Karpas-422 (cell line): ENCODE results near the gene CA12. TPM values are rescaled to one million over a fixed set of nuclear protein-coding genes. Genes with fewer than 3 reads are reported as not detected.

Experiments used
- DNase-seq: peaks from one replicate; pipeline ENCODE4 v3.0.0-alpha.2; 2015
- H2AFZ ChIP-seq: fragments of 200-600 bp; sonication (generic); 2 replicates; pipeline ENCODE4 v1.6.1; 2014; ENCODE audit warnings: antibody characterized with exemption, low read length, mixed read lengths
- H3K27ac ChIP-seq: fragments of 200-600 bp; sonication (generic); 2 replicates; pipeline ENCODE4 v1.5.1; 2014; ENCODE audit warnings: mild to moderate bottlenecking, low read length, moderate library complexity
- H3K27me3 ChIP-seq: fragments of 200-600 bp; sonication (generic); 2 replicates; pipeline ENCODE4 v1.6.1; 2014; ENCODE audit warnings: low read length, mixed read lengths
- H3K36me3 ChIP-seq: fragments of 200-600 bp; sonication (generic); 2 replicates; pipeline ENCODE4 v1.6.1; 2014; ENCODE audit warnings: low read length, mixed read lengths; ENCODE audit not compliant: insufficient read depth
- H3K4me1 ChIP-seq: fragments of 200-600 bp; sonication (generic); 2 replicates; pipeline ENCODE4 v1.6.1; 2014; ENCODE audit warnings: mild to moderate bottlenecking, low read length, mixed read lengths
- H3K4me2 ChIP-seq: fragments of 200-600 bp; sonication (generic); 2 replicates; pipeline ENCODE4 v1.6.1; 2014; ENCODE audit warnings: low read length, low read depth, mild to moderate bottlenecking; ENCODE audit not compliant: poor library complexity, severe bottlenecking
- H3K4me3 ChIP-seq: fragments of 200-600 bp; sonication (generic); 2 replicates; pipeline ENCODE4 v1.5.1; 2014; ENCODE audit warnings: mild to moderate bottlenecking, antibody characterized with exemption, low read length, mixed read lengths
- H3K79me2 ChIP-seq: fragments of 200-600 bp; sonication (generic); 2 replicates; pipeline ENCODE4 v1.6.1; 2014; ENCODE audit warnings: mild to moderate bottlenecking, low read length, mixed read lengths
- H3K9ac ChIP-seq: fragments of 200-600 bp; sonication (generic); 2 replicates; pipeline ENCODE4 v1.6.0; 2014; ENCODE audit warnings: low read length
- H3K9me2 ChIP-seq: fragments of 200-600 bp; sonication (generic), shearing (Covaris generic); replicated peaks from 2 replicates; pipeline ENCODE4 v1.6.0; 2014; ENCODE audit warnings: mild to moderate bottlenecking, low read length, moderate library complexity; ENCODE audit not compliant: insufficient read depth
- H3K9me3 ChIP-seq: fragments of 300-700, 200-600 bp; sonication (generic); 2 replicates; pipeline ENCODE4 v1.6.1; 2014; ENCODE audit warnings: low read length, mixed read lengths
- H4K20me1 ChIP-seq: fragments of 200-600 bp; sonication (generic); 2 replicates; pipeline ENCODE4 v1.6.1; 2014; ENCODE audit warnings: mild to moderate bottlenecking, antibody characterized with exemption, low read length, low read depth; ENCODE audit not compliant: insufficient read depth
- total RNA-seq: library from RNA; depleted of rRNA; stranded (reverse); fragments of >200 nt; shearing (Covaris generic); gene quantifications from 2 replicates; pipeline ENCODE4 v1.2.3, GENCODE V29; 2014; ENCODE audit warnings: low replicate concordance

CA12 gene
- total RNA-seq, 1 experiment from 2014 or later: not detected

- H3K36me3 ChIP-seq: no peaks in the 10 kb centered on the region
- no peak overlapping the region for H3K27ac ChIP-seq
- no peak overlapping the region for H3K4me2 ChIP-seq
- H3K9me3 ChIP-seq: no peaks in the 10 kb centered on the region
- H3K9ac ChIP-seq: no peak overlapping the region
- no peak for DNase-seq
- H3K9me2 ChIP-seq: no peaks in the 10 kb centered on the region
- no peak overlapping the region for H3K4me3 ChIP-seq
- H3K79me2 ChIP-seq: no peaks in the 10 kb centered on the region
- no peak overlapping the region for H2AFZ ChIP-seq
- H3K4me1 ChIP-seq: no peaks in the 10 kb centered on the region
- no peaks in the 10 kb centered on the region for H4K20me1 ChIP-seq
- H3K27me3 ChIP-seq: no peaks in the 10 kb centered on the region
Observed at GRCh38 chr15:63339006-63339766, 42.5 kb downstream of the CA12 start.

DNA sequence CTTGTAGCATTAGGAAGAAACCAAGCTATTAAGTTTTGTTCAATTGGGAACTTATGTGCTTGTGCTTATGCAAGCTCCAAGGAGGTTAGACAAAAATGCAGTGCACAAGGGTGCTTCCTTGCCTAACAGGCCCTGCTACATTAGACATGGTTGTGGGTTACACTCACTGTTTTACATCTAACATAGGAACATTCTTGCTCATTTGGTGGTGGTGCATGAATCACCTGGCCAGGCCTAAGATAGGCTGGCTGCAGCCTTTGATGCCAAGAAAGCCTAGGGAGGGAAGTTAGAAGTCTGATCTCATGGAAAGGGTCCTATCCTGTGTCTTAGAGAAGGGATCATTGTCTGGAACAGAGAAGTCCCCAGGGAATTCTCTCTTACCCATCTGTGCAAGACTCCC is 43.5 kb downstream of the CA12 start:
- Histone ChIP-seq H4K20me1 (no peaks in the 10 kb centered on the region), H3K4me1 (no peaks in the 10 kb centered on the region), H3K36me3 (no peaks in the 10 kb centered on the region), H3K4me3 (no peak overlapping the region), H3K27ac (no peak overlapping the region), H3K27me3 (no peaks in the 10 kb centered on the region), H3K4me2 (no peak overlapping the region), H2AFZ (no peak overlapping the region), H3K9ac (no peak overlapping the region), H3K79me2 (no peaks in the 10 kb centered on the region), H3K9me2 (no peaks in the 10 kb centered on the region), H3K9me3 (no peaks in the 10 kb centered on the region)
- no peak for DNase-seq

GRCh38 chr15:63337046-63337445 is 44.6 kb downstream of the CA12 start:
- DNase-seq: no peak
- no peak overlapping the region for H3K27ac ChIP-seq
- no peaks in the 10 kb centered on the region for H3K9me2 ChIP-seq

GRCh38 chr15:63335543-63336240 is 46.0 kb downstream of the CA12 start:
- no peaks in the 10 kb centered on the region for H3K4me1 ChIP-seq
- no peak overlapping the region for H3K9ac ChIP-seq
- no peaks in the 10 kb centered on the region for H4K20me1 ChIP-seq
- no peaks in the 10 kb centered on the region for H3K36me3 ChIP-seq
- H3K4me3 ChIP-seq: no peak overlapping the region
- H3K27ac ChIP-seq: no peak overlapping the region
- H3K27me3 ChIP-seq: no peaks in the 10 kb centered on the region
- no peak overlapping the region for H2AFZ ChIP-seq
- H3K4me2 ChIP-seq: no peak overlapping the region
- no peaks in the 10 kb centered on the region for H3K9me3 ChIP-seq
- H3K79me2 ChIP-seq: no peaks in the 10 kb centered on the region
- H3K9me2 ChIP-seq: no peaks in the 10 kb centered on the region
- no peak for DNase-seq

More at GRCh38 chr15:63337046-63337445, 44.6 kb downstream of the CA12 start:
- Histone ChIP-seq H3K27me3 (no peaks in the 10 kb centered on the region), H2AFZ (no peak overlapping the region), H3K4me1 (no peaks in the 10 kb centered on the region), H3K9ac (no peak overlapping the region), H3K79me2 (no peaks in the 10 kb centered on the region), H3K9me3 (no peaks in the 10 kb centered on the region), H3K4me2 (no peak overlapping the region), H4K20me1 (no peaks in the 10 kb centered on the region), H3K36me3 (no peaks in the 10 kb centered on the region), H3K4me3 (no peak overlapping the region)

DNA sequence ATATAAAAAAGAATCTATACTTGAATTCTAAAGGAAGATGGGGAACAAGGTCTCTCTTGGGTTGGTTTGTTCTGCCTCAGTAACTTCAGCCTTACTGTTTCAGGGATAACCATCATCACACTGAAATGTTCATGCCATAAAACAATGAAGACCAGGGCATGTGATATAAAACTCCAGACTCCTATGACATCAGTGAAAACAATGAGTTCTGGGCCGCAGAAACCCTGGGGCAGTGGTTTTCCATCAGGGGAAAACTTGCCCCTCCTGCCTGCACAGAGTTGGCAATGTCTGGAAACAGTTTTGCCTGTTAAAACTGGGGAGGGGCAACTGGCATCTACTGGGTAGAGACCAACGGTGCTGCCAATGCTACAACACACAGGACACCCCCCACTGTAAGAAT is 46.8 kb downstream of the CA12 start:
- no peak overlapping the region for H2AFZ ChIP-seq
- H3K9me2 ChIP-seq: no peaks in the 10 kb centered on the region
- H3K9ac ChIP-seq: no peak overlapping the region
- no peaks in the 10 kb centered on the region for H3K36me3 ChIP-seq
- H3K4me3 ChIP-seq: no peak overlapping the region
- no peaks in the 10 kb centered on the region for H3K9me3 ChIP-seq
- no peaks in the 10 kb centered on the region for H3K27me3 ChIP-seq
- no peak overlapping the region for H3K27ac ChIP-seq
- H3K4me2 ChIP-seq: no peak overlapping the region
- no peaks in the 10 kb centered on the region for H3K79me2 ChIP-seq
- H4K20me1 ChIP-seq: no peaks in the 10 kb centered on the region
- no peak for DNase-seq
- H3K4me1 ChIP-seq: no peaks in the 10 kb centered on the region

DNA sequence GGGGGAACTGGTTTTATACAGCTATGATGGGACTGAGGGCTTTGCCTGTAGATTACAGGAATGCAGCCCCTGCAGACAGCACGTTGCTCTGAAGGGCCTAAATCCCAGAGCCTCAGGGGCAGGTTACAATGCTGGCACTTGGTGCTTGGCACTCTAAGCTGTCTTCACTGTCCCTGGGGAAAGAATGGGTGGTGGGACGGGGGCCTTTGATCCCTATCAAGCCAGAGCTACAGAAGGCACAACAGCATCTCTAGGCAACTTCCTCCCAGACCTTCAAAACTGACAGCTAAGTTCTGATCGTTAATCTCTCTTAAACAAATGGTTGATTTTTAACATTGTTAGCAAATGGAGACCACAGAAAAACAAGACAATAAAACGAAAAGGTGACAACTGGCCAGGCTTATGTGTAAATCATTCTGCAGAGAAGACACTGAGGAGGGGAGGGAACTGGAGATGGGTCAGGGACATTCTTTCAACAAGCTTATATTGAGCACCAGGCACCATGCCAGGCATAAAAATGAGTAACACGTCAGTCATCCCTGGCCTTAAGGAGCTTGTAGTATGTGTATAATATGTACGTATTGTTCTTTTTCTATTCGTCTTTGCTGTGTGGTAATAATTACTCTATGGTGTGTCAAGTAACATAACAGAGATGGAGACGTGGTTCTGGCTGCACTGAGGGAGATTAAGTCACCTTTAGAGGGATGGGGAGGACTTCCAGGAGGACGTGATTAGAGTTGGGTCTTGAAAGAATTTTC is 49.1 kb downstream of the CA12 start:
- H3K27me3 ChIP-seq: no peaks in the 10 kb centered on the region
- H3K4me3 ChIP-seq: no peak overlapping the region
- no peak for DNase-seq
- no peak overlapping the region for H3K27ac ChIP-seq
- no peak overlapping the region for H3K9ac ChIP-seq
- H3K79me2 ChIP-seq: no peaks in the 10 kb centered on the region
- H3K4me2 ChIP-seq: no peak overlapping the region
- H3K9me3 ChIP-seq: no peaks in the 10 kb centered on the region
- no peaks in the 10 kb centered on the region for H3K9me2 ChIP-seq
- H2AFZ ChIP-seq: no peak overlapping the region
- H4K20me1 ChIP-seq: no peaks in the 10 kb centered on the region
- H3K36me3 ChIP-seq: no peaks in the 10 kb centered on the region
- no peaks in the 10 kb centered on the region for H3K4me1 ChIP-seq

- Histone ChIP-seq H3K27ac (no peak overlapping the region), H2AFZ (no peak overlapping the region), H3K4me1 (no peaks in the 10 kb centered on the region), H3K79me2 (no peaks in the 10 kb centered on the region), H3K4me3 (no peak overlapping the region), H4K20me1 (no peaks in the 10 kb centered on the region), H3K27me3 (no peaks in the 10 kb centered on the region), H3K36me3 (no peaks in the 10 kb centered on the region), H3K9ac (no peak overlapping the region), H3K4me2 (no peak overlapping the region), H3K9me3 (no peaks in the 10 kb centered on the region), H3K9me2 (no peaks in the 10 kb centered on the region)
- no peak for DNase-seq
Observed at GRCh38 chr15:63331456-63331855, 50.2 kb downstream of the CA12 start.

GRCh38 chr15:63330926-63331325 is 50.7 kb downstream of the CA12 start:
- Histone ChIP-seq H2AFZ (no peak overlapping the region), H3K79me2 (no peaks in the 10 kb centered on the region), H3K27ac (no peak overlapping the region), H3K9me3 (no peaks in the 10 kb centered on the region), H3K27me3 (no peaks in the 10 kb centered on the region), H3K9me2 (no peaks in the 10 kb centered on the region), H4K20me1 (no peaks in the 10 kb centered on the region), H3K4me3 (no peak overlapping the region), H3K4me1 (no peaks in the 10 kb centered on the region), H3K36me3 (no peaks in the 10 kb centered on the region), H3K4me2 (no peak overlapping the region), H3K9ac (no peak overlapping the region)
- no peak for DNase-seq
